H1 (cell line): ENCODE data around the gene STX4. TPM values are rescaled to one million over a fixed set of nuclear protein-coding genes. Genes with fewer than 3 reads are reported as not detected.

Experiments
- CTCF ChIA-PET: fragments of 300-600 bp; sonication (Branson Sonifier 250); formaldehyde crosslinking; loops from one replicate; lab custom pipeline; 2021; ENCODE audit not compliant: partially characterized antibody; lab: Charles Lee
- POLR2A ChIA-PET: fragments of 300-600 bp; sonication (Branson Sonifier 250); formaldehyde crosslinking; loops from one replicate; lab custom pipeline; 2021; ENCODE audit warnings: inconsistent platforms; ENCODE audit not compliant: partially characterized antibody; lab: Charles Lee
- DNase-seq, 2 experiments: peaks; one replicate each; pipeline versions ENCODE4 v3.0.0 to v3.0.0-alpha.2; 2010 to 2022; ENCODE audit warnings: low spot score in 2 of 2, low read depth in 1 of 2, mixed read lengths in 1 of 2
- FAIRE-seq: peaks from 2 replicates; lab custom pipeline; 2011; peaks lifted over from hg19 to GRCh38; lab: Jason Lieb, UNC
- H2AFZ ChIP-seq: 2 replicates; pipeline ENCODE4 v1.8.1; 2012; ENCODE audit warnings: low read length, inconsistent platforms
- H2AK5ac ChIP-seq: 2 replicates; pipeline ENCODE4 v1.6.1; 2013; ENCODE audit warnings: low read depth, low read length
- H2BK120ac ChIP-seq: replicated peaks from 2 replicates; pipeline ENCODE3; 2013; ENCODE audit warnings: low read depth, low read length, inconsistent platforms
- H2BK12ac ChIP-seq: 2 replicates; pipeline ENCODE4 v1.6.1; 2013; ENCODE audit warnings: low read depth, low read length
- H2BK15ac ChIP-seq: 2 replicates; pipeline ENCODE4 v1.6.1; 2013; ENCODE audit warnings: low read length
- H2BK20ac ChIP-seq: 2 replicates; pipeline ENCODE4 v1.6.1; 2013; ENCODE audit warnings: low read length
- H2BK5ac ChIP-seq: 2 replicates; pipeline ENCODE4 v1.6.1; 2013; ENCODE audit warnings: low read depth, low read length
- H3K14ac ChIP-seq: 2 replicates; pipeline ENCODE4 v1.6.1; 2013; ENCODE audit warnings: inconsistent platforms; ENCODE audit not compliant: insufficient read length
- H3K18ac ChIP-seq: 2 replicates; pipeline ENCODE4 v1.6.1; 2013; ENCODE audit warnings: low read length; ENCODE audit errors: extremely low read depth
- H3K23ac ChIP-seq: 2 replicates; pipeline ENCODE4 v1.6.1; 2013; ENCODE audit warnings: inconsistent platforms; ENCODE audit not compliant: insufficient read length
- H3K23me2 ChIP-seq: 2 replicates; pipeline ENCODE4 v1.6.1; 2013; ENCODE audit warnings: low read depth, low read length
- H3K27ac ChIP-seq: 2 replicates; pipeline ENCODE4 v1.6.1; 2011; ENCODE audit warnings: low read depth, low read length, inconsistent platforms
- H3K27me3 ChIP-seq, 4 experiments: replicated peaks in 1 of 4; 1 replicate in 1 of 4; 2 replicates in 3 of 4; pipeline versions ENCODE4 v1.6.1 to v1.8.1; 2011 to 2013; ENCODE audit warnings: low read length in 3 of 4, mild to moderate bottlenecking in 3 of 4, inconsistent platforms in 2 of 4, mixed read lengths in 2 of 4, moderate library complexity in 1 of 4; ENCODE audit not compliant: control insufficient read depth in 3 of 4, insufficient read depth in 3 of 4; ENCODE audit errors: extremely low read depth in 1 of 4
- H3K36me3 ChIP-seq, 4 experiments: 2 replicates each; pipeline versions ENCODE4 v1.6.1 to v1.8.1; 2011 to 2013; ENCODE audit warnings: mild to moderate bottlenecking in 4 of 4, low read length in 3 of 4, moderate library complexity in 2 of 4, control low read depth in 1 of 4, inconsistent platforms in 1 of 4; ENCODE audit not compliant: insufficient read depth in 4 of 4, control insufficient read depth in 2 of 4
- H3K4ac ChIP-seq: replicated peaks from 2 replicates; pipeline ENCODE3; 2013; ENCODE audit warnings: low read length, low read depth, mixed read lengths, inconsistent platforms; ENCODE audit not compliant: insufficient read length
- H3K4me1 ChIP-seq, 4 experiments: replicated peaks in 1 of 4; 1 replicate in 1 of 4; 2 replicates in 3 of 4; pipeline versions ENCODE4 v1.6.1 to v1.8.1; 2011 to 2013; ENCODE audit warnings: low read length in 3 of 4, inconsistent platforms in 2 of 4, mixed read lengths in 1 of 4; ENCODE audit not compliant: insufficient read depth in 4 of 4, control insufficient read depth in 3 of 4
- H3K4me2 ChIP-seq, 2 experiments: 2 replicates each; pipeline versions ENCODE4 v1.6.1 to v1.8.1; 2011 to 2013; ENCODE audit warnings: low read depth in 2 of 2, low read length in 2 of 2, control low read depth in 1 of 2, inconsistent platforms in 1 of 2, mild to moderate bottlenecking in 1 of 2; ENCODE audit not compliant: insufficient read depth in 1 of 2
- H3K4me3 ChIP-seq, 4 experiments: fragments of 200-600, 300-600 bp in 1 of 4; sonication (generic), shearing (Covaris generic), sonication (Bioruptor Twin) in 1 of 4; 2 replicates each; pipeline versions ENCODE4 v1.5.1 to v1.8.1; 2011 to 2016; ENCODE audit warnings: low read length in 4 of 4, low read depth in 3 of 4, control low read depth in 2 of 4, inconsistent platforms in 2 of 4, mild to moderate bottlenecking in 2 of 4, mixed read lengths in 1 of 4, moderate library complexity in 1 of 4; ENCODE audit not compliant: insufficient read depth in 2 of 4; ENCODE audit errors: extremely low read depth in 1 of 4
- H3K56ac ChIP-seq: replicated peaks from 2 replicates; pipeline ENCODE3; 2013; ENCODE audit warnings: low read depth, mild to moderate bottlenecking, mixed read lengths, low read length, inconsistent platforms; ENCODE audit not compliant: insufficient read length
- H3K79me1 ChIP-seq: 2 replicates; pipeline ENCODE4 v1.6.1; 2013; ENCODE audit warnings: low read depth, low read length, control low read depth
- H3K79me2 ChIP-seq, 2 experiments: 2 replicates each; pipeline versions ENCODE4 v1.6.1 to v1.8.1; 2012 to 2013; ENCODE audit warnings: low read length in 2 of 2, mild to moderate bottlenecking in 2 of 2, inconsistent platforms in 1 of 2; ENCODE audit not compliant: insufficient read depth in 2 of 2, control insufficient read depth in 1 of 2
- H3K9ac ChIP-seq, 4 experiments: replicated peaks in 1 of 4; 1 replicate in 1 of 4; 2 replicates in 3 of 4; pipeline versions ENCODE4 v1.6.1 to v1.8.1; 2011 to 2013; ENCODE audit warnings: low read depth in 3 of 4, low read length in 3 of 4, control low read depth in 2 of 4, mild to moderate bottlenecking in 2 of 4, moderate library complexity in 2 of 4, inconsistent platforms in 1 of 4; ENCODE audit errors: extremely low read depth in 1 of 4
- H3K9me3 ChIP-seq, 2 experiments: 2 replicates each; pipeline versions ENCODE4 v1.6.1 to v1.8.1; 2012 to 2013; ENCODE audit warnings: mild to moderate bottlenecking in 2 of 2, moderate library complexity in 2 of 2, control low read depth in 1 of 2, inconsistent platforms in 1 of 2, low read depth in 1 of 2, low read length in 1 of 2, mixed read lengths in 1 of 2; ENCODE audit not compliant: insufficient read depth in 2 of 2
- H4K20me1 ChIP-seq, 2 experiments: replicated peaks in 1 of 2; 2 replicates each; pipeline versions ENCODE3 to v1.8.1; 2011 to 2013; ENCODE audit warnings: inconsistent platforms in 2 of 2, low read length in 2 of 2, mild to moderate bottlenecking in 1 of 2; ENCODE audit not compliant: insufficient read depth in 2 of 2, control insufficient read depth in 1 of 2
- H4K5ac ChIP-seq: 2 replicates; pipeline ENCODE4 v1.6.1; 2013; ENCODE audit warnings: low read length, low read depth, mixed read lengths, inconsistent platforms; ENCODE audit not compliant: insufficient read length
- H4K8ac ChIP-seq: 2 replicates; pipeline ENCODE4 v1.8.0; 2013; ENCODE audit warnings: mild to moderate bottlenecking, moderate library complexity, low read length, inconsistent platforms; ENCODE audit not compliant: insufficient read depth; ENCODE audit errors: extremely low read depth
- H4K91ac ChIP-seq: replicated peaks from 2 replicates; pipeline ENCODE3; 2013; ENCODE audit warnings: low read length, mixed read lengths, inconsistent platforms; ENCODE audit not compliant: insufficient read length
- KDM5A ChIP-seq: fragments of 200-600 bp; IDR thresholded peaks from 2 replicates; pipeline ENCODE4 v1.7.1; 2012; ENCODE audit warnings: mild to moderate bottlenecking, low read length, inconsistent platforms, mixed read lengths
- POLR2A ChIP-seq, 2 experiments: IDR thresholded peaks; 1 replicate in 1 of 2; 2 replicates in 1 of 2; pipeline ENCODE4 v1.6.1; 2011; ENCODE audit warnings: low read depth in 2 of 2, low read length in 2 of 2, mild to moderate bottlenecking in 2 of 2; ENCODE audit errors: control extremely low read depth in 1 of 2
- WGBS, 2 experiments: shearing (Covaris generic) in 1 of 2; methylation state at CpG; one replicate each; pipeline versions ENCODE4 v1.1.6 to v1.1.7; 2013 to 2015; ENCODE audit warnings: low lambda C conversion rate in 2 of 2, mixed read lengths in 2 of 2, inconsistent platforms in 1 of 2, low coverage in 1 of 2, missing lambda C conversion rate in 1 of 2; ENCODE audit not compliant: insufficient replicate concordance in 2 of 2, insufficient coverage in 1 of 2, insufficient read length in 1 of 2; ENCODE audit errors: extremely low coverage in 1 of 2, missing lambda C conversion rate in 1 of 2; 5-methylcytosine and 5-hydroxymethylcytosine counted together
- polyA plus RNA-seq, 7 experiments: library from polyadenylated mRNA; depleted of rRNA in 3 of 7; stranded (reverse) in 5 of 7; unstranded in 2 of 7; fragments of >200 nt in 5 of 7; fragments of 200-250 nt in 2 of 7; gene quantifications; 1 replicate in 5 of 7; 2 replicates in 1 of 7; 4 replicates in 1 of 7; pipeline versions ENCODE4 v1.2.1 to v1.2.3, GENCODE V29; 2011 to 2013; ENCODE audit warnings: missing spikeins in 2 of 7, mixed read lengths in 2 of 7
- total RNA-seq: library from RNA; stranded (reverse); fragmentation: NEBNext Ultra II Directional; extraction: Animal tissue kit (Norgen Biotek cat#: 25700); gene quantifications from 2 replicates; pipeline ENCODE4 v1.2.1, GENCODE V29; 2021

Gene STX4
- total and polyA plus RNA-seq, 2 of the 8 experiments (the other 6 are each of a cell fraction or from before 2014, with no cell fraction given) = 25.8 to 32.3 TPM

DNA sequence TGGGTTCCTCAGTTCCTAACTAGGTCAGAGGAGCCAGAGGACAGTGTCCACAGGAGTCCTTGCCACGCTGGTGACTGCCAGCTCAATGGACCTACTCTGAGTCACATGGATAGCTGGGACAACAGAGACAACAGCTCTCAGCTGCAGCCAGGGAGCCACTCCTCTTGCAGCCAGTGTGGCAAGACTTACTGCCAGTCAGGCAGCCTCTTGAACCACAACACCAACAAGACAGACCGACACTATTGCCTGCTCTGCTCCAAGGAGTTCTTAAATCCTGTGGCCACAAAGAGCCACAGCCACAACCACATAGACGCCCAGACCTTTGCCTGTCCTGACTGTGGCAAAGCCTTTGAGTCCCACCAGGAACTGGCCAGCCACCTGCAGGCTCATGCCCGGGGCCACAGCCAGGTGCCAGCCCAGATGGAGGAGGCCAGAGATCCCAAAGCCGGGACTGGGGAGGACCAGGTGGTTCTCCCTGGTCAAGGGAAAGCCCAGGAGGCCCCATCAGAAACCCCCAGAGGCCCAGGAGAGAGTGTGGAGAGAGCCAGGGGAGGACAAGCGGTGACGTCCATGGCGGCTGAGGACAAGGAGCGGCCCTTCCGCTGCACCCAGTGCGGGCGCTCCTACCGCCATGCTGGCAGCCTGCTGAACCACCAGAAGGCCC, 47.5 kb downstream of the STX4 start:
- Histone ChIP-seq H3K79me2 (peaks cover 0 to 26% of the 10 kb centered on the region in 2 experiments; a peak in 2 of 4 replicates), H3K9me3 (no peaks in the 10 kb centered on the region), H2BK120ac (no peak overlapping the region), H3K23me2 (no peaks in the 10 kb centered on the region), H4K5ac (no peak overlapping the region), H3K36me3 (peaks cover 5 to 50% (median 30%) of the 10 kb centered on the region in 4 experiments; a peak in 7 of 8 replicates), H3K9ac (no peak overlapping the region), H3K18ac (no peak overlapping the region), H2AFZ (no peak overlapping the region), H3K4me1 (no peaks in the 10 kb centered on the region), H3K27me3 (no peaks in the 10 kb centered on the region), H3K27ac (no peak overlapping the region), H3K14ac (no peak overlapping the region), H3K4me2 (no peak overlapping the region), H2BK5ac (no peak overlapping the region), H3K56ac (no peak overlapping the region), H4K91ac (no peak overlapping the region), H4K8ac (no peak overlapping the region), H3K79me1 (peaks cover 6% of the 10 kb centered on the region), H2AK5ac (no peak overlapping the region), H3K23ac (no peak overlapping the region), H2BK20ac (no peak overlapping the region), H3K4ac (no peak overlapping the region), H4K20me1 (peaks cover 9 to 36% of the 10 kb centered on the region in 2 experiments), H2BK15ac (no peak overlapping the region), H2BK12ac (no peak overlapping the region), H3K4me3 (no peak overlapping the region)
- ChIA-PET POLR2A (interaction anchor here (0.7 to 4.9 kb wide), 6 partner anchors 12 to 118 kb away, joined by 3 to 26 read pairs (median 4); partner anchors contain the start of gene VKORC1), CTCF (interaction anchor here (1.6 to 2.1 kb wide), 3 partner anchors 28 to 62 kb away, joined by 3 to 8 read pairs (median 5); partner anchors contain the start of gene BCKDK)
- no peak for DNase-seq
- TF ChIP-seq KDM5A (no peak), POLR2A (IDR thresholded peaks at IDR 0.05; ENCODE audit: control extremely low read depth in 1 of 2, low read depth in 2 of 2, low read length in 2 of 2) (0 out of 3 replicates have a peak, but pooled peaks of 1 of the 2 experiments have one; percentile 8)
- FAIRE-seq = no peak
- 95% methylated on average over 10 of the region's 13 CpGs; no CpG with 5 or more reads in 1 of the 2 experiments for WGBS, 2 experiments
